K562 (cell line): ENCODE measurements around the gene AP4S1. TPM values are rescaled to one million over a fixed set of nuclear protein-coding genes. Genes with fewer than 3 reads are reported as not detected.

ENCODE experiments used
- ATAC-seq: fragments of 200-7000 bp; cut with Tn5 transposase; 3 replicates; pipeline ENCODE4 v1.9.1; 2020; ENCODE audit warnings: moderate library complexity
- BruUV-seq: library from RNA; stranded (reverse); fragments of 400-500 nt; replicated peaks from 2 replicates; lab custom pipeline; 2021; lab: Mats Ljungman, UMichigan
- CTCF ChIA-PET: fragments of 300-600 bp; formaldehyde crosslinking; extraction: SDS; loops from one replicate; lab custom pipeline; 2021; ENCODE audit warnings: low intra/inter-chr PET ratio; lab: Yijun Ruan, JAX
- POLR2A ChIA-PET: fragments of 300-600, 350-650 bp; sonication (Branson Sonifier 250); formaldehyde crosslinking; extraction: SDS; loops from one replicate; lab custom pipeline; 2021; ENCODE audit warnings: antibody characterized with exemption, inconsistent platforms; lab: Yijun Ruan, JAX
- DNase-seq, 4 experiments: peaks; one replicate each; pipeline versions ENCODE4 v3.0.0 to v3.0.0-alpha.2; 2011 to 2018; ENCODE audit warnings: low spot score in 3 of 4, mixed read lengths in 3 of 4; ENCODE audit errors: extremely low read depth in 1 of 4
- FAIRE-seq: peaks from 2 replicates; lab custom pipeline; 2011; peaks lifted over from hg19 to GRCh38; lab: Jason Lieb, UNC
- H2AFZ ChIP-seq: 2 replicates; pipeline ENCODE4 v1.6.0; 2011; ENCODE audit warnings: low read depth, low read length, control low read depth, inconsistent platforms
- H3K27ac ChIP-seq: fragments of 200-600 bp; 3 replicates; pipeline ENCODE4 v1.8.0; 2011; ENCODE audit warnings: low read depth, mild to moderate bottlenecking, control low read depth, inconsistent platforms, low read length, moderate library complexity, mixed read lengths; ENCODE audit errors: extremely low read depth
- H3K27me3 ChIP-seq, 2 experiments: fragments of 300-600 bp in 1 of 2; 2 replicates in 1 of 2; 3 replicates in 1 of 2; pipeline versions ENCODE4 v1.6.0 to v1.8.0; 2011; ENCODE audit warnings: inconsistent platforms in 2 of 2, low read length in 2 of 2, mild to moderate bottlenecking in 1 of 2, mixed read lengths in 1 of 2, moderate library complexity in 1 of 2; ENCODE audit not compliant: control insufficient read depth in 2 of 2, insufficient read depth in 2 of 2
- H3K36me3 ChIP-seq: fragments of 300-600 bp; 3 replicates; pipeline ENCODE4 v1.8.0; 2011; ENCODE audit warnings: mild to moderate bottlenecking, low read length, inconsistent platforms; ENCODE audit not compliant: control insufficient read depth, insufficient read depth
- H3K4me1 ChIP-seq, 2 experiments: fragments of 200-600 bp in 1 of 2; replicated peaks in 1 of 2; 2 replicates in 1 of 2; 3 replicates in 1 of 2; pipeline versions ENCODE4 v1.5.1 to v1.8.0; 2011; ENCODE audit warnings: inconsistent platforms in 2 of 2, low read length in 2 of 2, mild to moderate bottlenecking in 1 of 2, mixed read lengths in 1 of 2, moderate library complexity in 1 of 2; ENCODE audit not compliant: control insufficient read depth in 2 of 2, insufficient read depth in 2 of 2
- H3K4me2 ChIP-seq: 2 replicates; pipeline ENCODE4 v1.6.1; 2011; ENCODE audit warnings: low read length, control low read depth, inconsistent platforms, mixed read lengths; ENCODE audit not compliant: insufficient read depth
- H3K4me3 ChIP-seq: fragments of 200-600 bp; sonication (generic), shearing (Covaris generic); 2 replicates; pipeline ENCODE4 v1.5.1; 2016; ENCODE audit warnings: control low read depth, inconsistent platforms
- H3K79me2 ChIP-seq: fragments of 200-600 bp; 3 replicates; pipeline ENCODE4 v1.8.0; 2011; ENCODE audit warnings: low read length, inconsistent platforms; ENCODE audit not compliant: control insufficient read depth, insufficient read depth
- H3K9ac ChIP-seq, 2 experiments: 2 replicates each; pipeline versions ENCODE4 v1.6.0 to v1.6.1; 2011; ENCODE audit warnings: low read depth in 2 of 2, low read length in 2 of 2, control low read depth in 1 of 2, inconsistent platforms in 1 of 2, mild to moderate bottlenecking in 1 of 2, mixed read lengths in 1 of 2; ENCODE audit not compliant: insufficient read depth in 1 of 2
- H3K9me1 ChIP-seq: one replicate; pipeline ENCODE4 v1.6.0; 2011; ENCODE audit warnings: inconsistent platforms, mild to moderate bottlenecking, low read length, moderate library complexity; ENCODE audit not compliant: control insufficient read depth, insufficient read depth
- H3K9me3 ChIP-seq: replicated peaks from 2 replicates; pipeline ENCODE4 v1.5.1; 2011; ENCODE audit warnings: low read depth, low read length, inconsistent platforms; ENCODE audit not compliant: control insufficient read depth, insufficient read depth
- H4K20me1 ChIP-seq: replicated peaks from 2 replicates; pipeline ENCODE4 v1.6.1; 2011; ENCODE audit warnings: low read length, inconsistent platforms, mixed read lengths; ENCODE audit not compliant: control insufficient read depth, insufficient read depth
- ETV6 ChIP-seq, 3 experiments: fragments of 150-350 bp in 1 of 3; sonication (generic) in 1 of 3; formaldehyde crosslinking in 1 of 3; IDR thresholded peaks; 2 replicates each; pipeline versions ENCODE4 v1.6.1 to v1.8.0; 2014 to 2022; ENCODE audit warnings: borderline replicate concordance in 2 of 3, low read depth in 2 of 3, antibody characterized with exemption in 1 of 3, low read length in 1 of 3, mild to moderate bottlenecking in 1 of 3, missing genetic modification reagents in 1 of 3
- SIN3A ChIP-seq, 2 experiments: fragments of 150-350 bp in 1 of 2; IDR thresholded peaks; 2 replicates each; pipeline ENCODE4 v1.6.1; 2011 to 2016; ENCODE audit warnings: borderline replicate concordance in 2 of 2, low read depth in 2 of 2, low read length in 2 of 2, mild to moderate bottlenecking in 2 of 2, moderate library complexity in 2 of 2; ENCODE audit not compliant: control insufficient read depth in 1 of 2
- SP2 ChIP-seq: IDR thresholded peaks from 2 replicates; pipeline ENCODE4 v1.6.1; 2011; ENCODE audit warnings: mild to moderate bottlenecking, low read depth, low read length, moderate library complexity; ENCODE audit not compliant: poor library complexity, severe bottlenecking; ENCODE audit errors: extremely low read depth
- TAF9B ChIP-seq: fragments of 450-650 bp; IDR thresholded peaks from 2 replicates; pipeline ENCODE4 v1.6.1; 2018; ENCODE audit warnings: mild to moderate bottlenecking; ENCODE audit not compliant: partially characterized antibody
- ZFP1 ChIP-seq: fragments of 450-650 bp; formaldehyde crosslinking; IDR thresholded peaks from 2 replicates; pipeline ENCODE4 v1.4.0; 2020; ENCODE audit warnings: mild to moderate bottlenecking, mixed read lengths
- ZKSCAN1 ChIP-seq: fragments of 150-350 bp; IDR thresholded peaks from 2 replicates; pipeline ENCODE4 v1.6.1; 2016; ENCODE audit warnings: low read depth, low read length
- ZNF274 ChIP-seq: IDR thresholded peaks from 2 replicates; pipeline ENCODE4 v1.6.1; 2011; ENCODE audit warnings: low read depth, mild to moderate bottlenecking, low read length, moderate library complexity, borderline replicate concordance
- WGBS: fragments of 100-300 bp; shearing (Covaris generic); methylation state at CpG from one replicate; pipeline ENCODE4 v1.1.6; 2016; ENCODE audit warnings: low coverage, mixed read lengths; ENCODE audit not compliant: insufficient coverage; ENCODE audit errors: missing lambda C conversion rate; 5-methylcytosine and 5-hydroxymethylcytosine counted together
- in situ Hi-C: fragments of 300-500 bp; cut with MboI; formaldehyde crosslinking; loops from 4 replicates; pipeline ENCODE4 v1.15.0; 2018; ENCODE audit warnings: inconsistent platforms, mixed read lengths
- intact Hi-C: fragments of 100-400 bp; cut with micrococcal nuclease; formaldehyde crosslinking; loops from 2 replicates; pipeline ENCODE4 v1.14.2; 2022
- polyA plus RNA-seq, 8 experiments: library from polyadenylated mRNA; depleted of rRNA in 4 of 8; stranded (reverse) in 5 of 8; unstranded in 3 of 8; fragments of >200 nt; fragmentation: Nextera tagmentation in 2 of 8; fragmentation: Illumina TruSeq in 1 of 8; extraction: Ambion mirVana in 2 of 8; extraction: Trizol in 1 of 8; gene quantifications; 2 replicates each; pipeline versions ENCODE4 v1.2.1 to v1.2.3, GENCODE V29; 2011 to 2014; ENCODE audit warnings: inconsistent platforms in 1 of 8, missing spikeins in 1 of 8
- total RNA-seq, 7 experiments: library from RNA; depleted of rRNA in 6 of 7; stranded (reverse); fragments of >200 nt in 6 of 7; fragmentation: Illumina TruSeq in 2 of 7; extraction: Trizol in 2 of 7; gene quantifications; 2 replicates each; pipeline versions ENCODE4 v1.2.1 to v1.2.3, GENCODE V29; 2011 to 2021; ENCODE audit warnings: low replicate concordance in 1 of 7
- TF ChIP-seq, protein P1 (sequence below): sonication (generic); IDR thresholded peaks from 2 replicates; pipeline ENCODE4 v1.6.1; 2016
- TF ChIP-seq, protein P2 (sequence below): fragments of 450-650 bp; IDR thresholded peaks from 2 replicates; pipeline ENCODE4 v1.6.1; 2017; ENCODE audit warnings: mild to moderate bottlenecking, moderate library complexity
- TF ChIP-seq, protein P3 (sequence below): fragments of 450-650 bp; IDR thresholded peaks from 2 replicates; pipeline ENCODE4 v1.6.1; 2017; ENCODE audit warnings: antibody characterized with exemption, mild to moderate bottlenecking

Gene AP4S1
- total and polyA plus RNA-seq, 9 of the 15 experiments (the other 6 are each of a cell fraction or from before 2014, with no cell fraction given): 3.7 to 7.8 (median 5.9) TPM

DNA sequence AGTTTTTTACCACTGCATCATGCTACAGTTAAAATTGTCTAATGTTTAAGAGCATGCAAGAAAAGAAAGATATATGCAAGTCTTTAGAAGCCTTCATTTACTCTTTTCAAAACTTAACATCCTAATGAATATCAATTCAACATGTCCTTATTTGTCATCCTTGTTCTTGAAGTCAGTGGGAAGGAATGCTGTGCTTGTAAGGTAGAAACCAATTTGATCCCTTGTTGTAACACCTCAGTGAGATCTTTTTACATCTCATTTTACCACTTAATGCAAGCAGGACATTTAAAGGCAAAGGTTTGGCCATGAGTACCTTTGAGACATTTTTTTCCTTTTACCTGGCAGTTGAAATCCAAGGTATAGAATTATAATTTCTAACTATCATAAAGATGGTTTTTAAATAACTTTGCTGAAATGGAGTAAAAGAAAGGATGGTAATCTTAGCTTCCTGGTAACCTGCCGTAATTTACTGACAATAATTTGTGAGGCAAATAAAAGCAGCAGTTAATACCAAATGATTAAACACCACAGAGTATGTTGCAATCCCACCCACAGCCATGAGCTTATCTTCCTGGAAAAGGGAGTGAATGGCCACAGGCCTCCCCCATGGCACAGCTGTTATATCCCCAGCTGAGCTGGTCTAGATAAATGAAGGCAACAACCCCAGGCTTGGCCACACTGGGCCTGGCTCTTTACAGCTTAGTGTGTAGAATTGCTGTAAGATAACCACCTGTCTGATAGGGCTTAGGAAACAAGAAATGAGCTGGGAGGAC, 33.9 kb downstream of the AP4S1 start (continued):
- TF ChIP-seq SIN3A (IDR thresholded peaks at IDR 0.05; ENCODE audit: borderline replicate concordance in 2 of 2, control insufficient read depth in 1 of 2, low read depth in 2 of 2, low read length in 2 of 2): peak; percentile 34 to 85; a peak in 1 of 4 replicates
- TF ChIP-seq, all 486 proteins: peak for 183

DNA sequence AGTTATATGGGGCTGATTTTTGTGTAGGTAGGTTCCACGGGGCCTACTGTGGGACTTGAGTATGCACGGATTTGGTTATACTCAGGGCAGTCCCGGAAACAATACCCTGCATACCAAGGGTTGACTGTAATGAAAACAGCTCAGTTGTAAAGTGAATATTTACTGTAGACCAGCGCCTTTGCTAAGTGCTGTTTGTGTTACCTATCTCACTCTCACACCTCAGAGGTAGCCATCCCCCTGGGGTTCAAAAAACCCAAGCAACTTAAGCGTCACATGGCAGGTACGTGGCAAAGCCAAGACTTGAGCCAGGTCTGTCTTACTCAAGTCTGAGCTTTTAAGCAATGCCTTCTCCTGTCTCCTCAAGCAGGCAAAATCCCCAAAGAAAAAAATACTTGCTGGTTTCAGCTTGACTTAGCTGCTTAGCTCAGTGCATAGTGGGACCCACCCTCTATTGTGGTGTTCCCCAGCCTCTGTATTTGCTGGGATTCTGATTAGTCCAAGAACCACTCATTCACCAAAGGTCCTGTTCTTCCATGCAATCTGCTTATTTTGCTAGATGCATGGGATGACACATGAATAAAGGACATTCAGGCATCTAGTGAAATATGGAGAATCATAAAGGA, 34.9 kb downstream of the AP4S1 start:
- ATAC-seq (no peak), FAIRE-seq (no peak), DNase-seq (peak in 1 of 4 experiments; percentile 18)
- H3K9me3 ChIP-seq: no peaks in the 10 kb centered on the region
- H3K79me2 ChIP-seq: peaks cover 20% of the 10 kb centered on the region; the same call in 2 of the 3 replicates
- in situ Hi-C loops (no loop called here), intact Hi-C loops (no loop called here)
- CTCF ChIA-PET: no interaction called here
- H4K20me1 ChIP-seq: no peaks in the 10 kb centered on the region
- H3K36me3 ChIP-seq: no peaks in the 10 kb centered on the region
- peak overlapping the region; percentile 44; the same call in 1 of the 2 replicates for H2AFZ ChIP-seq
- POLR2A ChIA-PET: interaction anchor here (1.1 to 2.0 kb wide), 2 partner anchors 21 to 34 kb away, joined by 3 to 12 read pairs; partner anchors contain the start of genes AP4S1 and STRN3
- H3K27me3 ChIP-seq: no peaks in the 10 kb centered on the region
- H3K4me3 ChIP-seq: no peak overlapping the region
- H3K9ac ChIP-seq: peak overlapping the region in 1 of 2 experiments; percentile 59; a peak in 2 of 4 replicates
- 32% methylated on average over 6 of the region's 6 CpGs for WGBS
- no peaks in the 10 kb centered on the region for H3K9me1 ChIP-seq
- peaks cover 18 to 29% of the 10 kb centered on the region in 2 experiments; a peak in 4 of 5 replicates for H3K4me1 ChIP-seq
- peak overlapping the region; percentile 80 for H3K27ac ChIP-seq
- H3K4me2 ChIP-seq: peak overlapping the region; percentile 48; the same call in 1 of the 2 replicates
- no TSS peak for BruUV-seq
- TF ChIP-seq, protein P1, sequence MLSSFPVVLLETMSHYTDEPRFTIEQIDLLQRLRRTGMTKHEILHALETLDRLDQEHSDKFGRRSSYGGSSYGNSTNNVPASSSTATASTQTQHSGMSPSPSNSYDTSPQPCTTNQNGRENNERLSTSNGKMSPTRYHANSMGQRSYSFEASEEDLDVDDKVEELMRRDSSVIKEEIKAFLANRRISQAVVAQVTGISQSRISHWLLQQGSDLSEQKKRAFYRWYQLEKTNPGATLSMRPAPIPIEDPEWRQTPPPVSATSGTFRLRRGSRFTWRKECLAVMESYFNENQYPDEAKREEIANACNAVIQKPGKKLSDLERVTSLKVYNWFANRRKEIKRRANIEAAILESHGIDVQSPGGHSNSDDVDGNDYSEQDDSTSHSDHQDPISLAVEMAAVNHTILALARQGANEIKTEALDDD: no peak
- TF ChIP-seq ZFP1 (CRISPR knock-in tag) (no peak), TAF9B (no peak), ETV6 (IDR thresholded peaks at IDR 0.05; ENCODE audit: borderline replicate concordance in 1 of 2, low read depth in 2 of 2, low read length in 1 of 2) (no peak), ETV6 (CRISPR knock-in tag; IDR thresholded peaks at IDR 0.05; ENCODE audit: borderline replicate concordance) (peak; percentile 16; the same call in 1 of the 2 replicates), ZNF274 (no peak), ZKSCAN1 (no peak), SP2 (no peak)
- TF ChIP-seq, protein P2, sequence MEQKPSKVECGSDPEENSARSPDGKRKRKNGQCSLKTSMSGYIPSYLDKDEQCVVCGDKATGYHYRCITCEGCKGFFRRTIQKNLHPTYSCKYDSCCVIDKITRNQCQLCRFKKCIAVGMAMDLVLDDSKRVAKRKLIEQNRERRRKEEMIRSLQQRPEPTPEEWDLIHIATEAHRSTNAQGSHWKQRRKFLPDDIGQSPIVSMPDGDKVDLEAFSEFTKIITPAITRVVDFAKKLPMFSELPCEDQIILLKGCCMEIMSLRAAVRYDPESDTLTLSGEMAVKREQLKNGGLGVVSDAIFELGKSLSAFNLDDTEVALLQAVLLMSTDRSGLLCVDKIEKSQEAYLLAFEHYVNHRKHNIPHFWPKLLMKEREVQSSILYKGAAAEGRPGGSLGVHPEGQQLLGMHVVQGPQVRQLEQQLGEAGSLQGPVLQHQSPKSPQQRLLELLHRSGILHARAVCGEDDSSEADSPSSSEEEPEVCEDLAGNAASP: no peak
- TF ChIP-seq, protein P3, sequence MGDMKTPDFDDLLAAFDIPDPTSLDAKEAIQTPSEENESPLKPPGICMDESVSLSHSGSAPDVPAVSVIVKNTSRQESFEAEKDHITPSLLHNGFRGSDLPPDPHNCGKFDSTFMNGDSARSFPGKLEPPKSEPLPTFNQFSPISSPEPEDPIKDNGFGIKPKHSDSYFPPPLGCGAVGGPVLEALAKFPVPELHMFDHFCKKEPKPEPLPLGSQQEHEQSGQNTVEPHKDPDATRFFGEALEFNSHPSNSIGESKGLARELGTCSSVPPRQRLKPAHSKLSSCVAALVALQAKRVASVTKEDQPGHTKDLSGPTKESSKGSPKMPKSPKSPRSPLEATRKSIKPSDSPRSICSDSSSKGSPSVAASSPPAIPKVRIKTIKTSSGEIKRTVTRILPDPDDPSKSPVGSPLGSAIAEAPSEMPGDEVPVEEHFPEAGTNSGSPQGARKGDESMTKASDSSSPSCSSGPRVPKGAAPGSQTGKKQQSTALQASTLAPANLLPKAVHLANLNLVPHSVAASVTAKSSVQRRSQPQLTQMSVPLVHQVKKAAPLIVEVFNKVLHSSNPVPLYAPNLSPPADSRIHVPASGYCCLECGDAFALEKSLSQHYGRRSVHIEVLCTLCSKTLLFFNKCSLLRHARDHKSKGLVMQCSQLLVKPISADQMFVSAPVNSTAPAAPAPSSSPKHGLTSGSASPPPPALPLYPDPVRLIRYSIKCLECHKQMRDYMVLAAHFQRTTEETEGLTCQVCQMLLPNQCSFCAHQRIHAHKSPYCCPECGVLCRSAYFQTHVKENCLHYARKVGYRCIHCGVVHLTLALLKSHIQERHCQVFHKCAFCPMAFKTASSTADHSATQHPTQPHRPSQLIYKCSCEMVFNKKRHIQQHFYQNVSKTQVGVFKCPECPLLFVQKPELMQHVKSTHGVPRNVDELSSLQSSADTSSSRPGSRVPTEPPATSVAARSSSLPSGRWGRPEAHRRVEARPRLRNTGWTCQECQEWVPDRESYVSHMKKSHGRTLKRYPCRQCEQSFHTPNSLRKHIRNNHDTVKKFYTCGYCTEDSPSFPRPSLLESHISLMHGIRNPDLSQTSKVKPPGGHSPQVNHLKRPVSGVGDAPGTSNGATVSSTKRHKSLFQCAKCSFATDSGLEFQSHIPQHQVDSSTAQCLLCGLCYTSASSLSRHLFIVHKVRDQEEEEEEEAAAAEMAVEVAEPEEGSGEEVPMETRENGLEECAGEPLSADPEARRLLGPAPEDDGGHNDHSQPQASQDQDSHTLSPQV: peak; percentile 28; the same call in 1 of the 2 replicates
